Heart left ventricle (tissue), 16 donors: Measurements from ENCODE around the gene MYH13. TPM values are rescaled to one million over a fixed set of nuclear protein-coding genes. Genes with fewer than 3 reads are reported as not detected.

Experiments
- ATAC-seq, 4 donors: fragments of 200-7000 bp; cut with Tn5 transposase; one replicate each; pipeline ENCODE4 v1.9.1; 2020 to 2022; ENCODE audit warnings: moderate library complexity in 4 of 4, mild to moderate bottlenecking in 3 of 4, moderate number of reproducible peaks in 1 of 4
- DNase-seq, 5 donors: peaks; one replicate each; pipeline ENCODE4 v3.0.0-alpha.2; 2020
- H3K27ac ChIP-seq, 12 donors: fragments of 200-600 bp; sonication (generic) in 4 of 12; one replicate each; pipeline versions ENCODE4 v1.5.0 to v1.8.0; 2016 to 2022; ENCODE audit warnings: mild to moderate bottlenecking in 2 of 12
- H3K27me3 ChIP-seq, 9 donors: fragments of 200-600 bp; sonication (generic) in 2 of 9; one replicate each; pipeline versions ENCODE4 v1.5.1 to v1.8.0; 2016 to 2022; ENCODE audit warnings: mild to moderate bottlenecking in 3 of 9
- H3K36me3 ChIP-seq, 9 donors: fragments of 200-600 bp; sonication (generic) in 2 of 9; one replicate each; pipeline versions ENCODE4 v1.5.0 to v1.8.0; 2018 to 2022; ENCODE audit warnings: mild to moderate bottlenecking in 2 of 9
- H3K4me1 ChIP-seq, 12 donors: fragments of 200-600 bp; sonication (generic) in 4 of 12; one replicate each; pipeline versions ENCODE4 v1.5.0 to v1.8.0; 2016 to 2022; ENCODE audit warnings: mild to moderate bottlenecking in 3 of 12
- H3K4me3 ChIP-seq, 12 donors: fragments of 200-600 bp; sonication (generic) in 4 of 12; one replicate each; pipeline versions ENCODE4 v1.5.0 to v1.8.0; 2017 to 2022; ENCODE audit warnings: mild to moderate bottlenecking in 9 of 12, moderate library complexity in 4 of 12
- H3K9me3 ChIP-seq, 12 donors: fragments of 200-600 bp; sonication (generic) in 4 of 12; one replicate each; pipeline versions ENCODE4 v1.5.0 to v1.8.0; 2016 to 2022; ENCODE audit warnings: mild to moderate bottlenecking in 1 of 12
- CTCF ChIP-seq, 12 donors: fragments of 200-600 bp; sonication (generic) in 4 of 12; IDR thresholded peaks; one replicate each; pipeline versions ENCODE4 v1.5.0 to v1.8.0; 2018 to 2022; ENCODE audit warnings: antibody characterized with exemption in 12 of 12, mild to moderate bottlenecking in 5 of 12
- POLR2A ChIP-seq, 2 donors: fragments of 450-650 bp; IDR thresholded peaks; one replicate each; pipeline ENCODE4 v1.6.1; 2017; ENCODE audit warnings: antibody characterized with exemption in 2 of 2, mild to moderate bottlenecking in 2 of 2, moderate library complexity in 2 of 2
- WGBS, 4 donors: extraction: QIAGEN DNeasy Blood & Tissue Kit in 2 of 4; methylation state at CpG; one replicate each; pipeline versions ENCODE4 v1.1.5 to v1.1.7; 2013 to 2018; 5-methylcytosine and 5-hydroxymethylcytosine counted together
- intact Hi-C, 10 donors: fragments of 100-400 bp; cut with DNase I; formaldehyde crosslinking; loops; one replicate each; pipeline versions ENCODE4 v1.11.1 to v1.14.2; 2022
- polyA plus RNA-seq, 2 donors: library from polyadenylated mRNA; stranded (reverse); fragments of 200-250 nt; gene quantifications; one replicate each; pipeline ENCODE4 v1.2.3, GENCODE V29; 2013
- total RNA-seq, 9 donors: library from RNA; depleted of rRNA in 2 of 9; stranded (reverse); fragments of >200 nt in 2 of 9; fragmentation: NEBNext Ultra II Directional in 3 of 9; extraction: Animal tissue kit (Norgen Biotek cat#: 25700) in 3 of 9; gene quantifications; one replicate each; pipeline versions ENCODE4 v1.1.0 to v1.2.4, GENCODE V29; 2016 to 2023
- donor health status: ischemic (EF 13 %, LVEDD 7.1; RV severe dilation, severe dysfunction).
- donor health status: healthy with polysubstance abuse.
- donor health status: DM: no; HTN: yes; CAD: no.
- donor health status: DM: no; HTN: no; CAD: no.
- donor health status: ischemic (EF 25% LVEDD 6.9; RV normal size, moderate dysfunction).
- donor health status: ischemic (EF 25% LVEDD 5.7; RV mildly dilated, moderate dysfunction).
- donor health status: healthy.
- donor health status: DM: yes; HTN: yes; CAD: no.
- donor health status: ischemic (EF 35%, LVEDD 5.7; RV mildly dilated, moderate dysfunction).
- donor health status: nonischemic (EF 11% LVEDD 7.7; RV severe dilation, severe dysfunction).
- donor health status: DM: yes; HTN: yes; CAD: no.
- donor health status: PGD.
- donor health status: ischemic (EF 29% LVEDD 5.4; RV normal size, mild dysfunction).
- donor health status: nonischemic (EF 23%, LVEDD 6.1; RV moderate dilation, normal function).

The MYH13 gene
- total and polyA plus RNA-seq, 11 donors, result 0.01 TPM; not detected in 10

- 58 to 72% (median 68%) methylated on average over 3 of the region's 3 CpGs for WGBS, 4 donors
- Histone ChIP-seq H3K4me3 (no peak overlapping the region), H3K4me1 (peaks cover 0 to 7% (median 0%) of the 10 kb centered on the region in 12 donors), H3K36me3 (no peaks in the 10 kb centered on the region), H3K27ac (no peak overlapping the region), H3K27me3 (no peaks in the 10 kb centered on the region), H3K9me3 (no peaks in the 10 kb centered on the region)
- ATAC-seq, result no peak
- intact Hi-C loops, result no loop called here
- no peak for DNase-seq
- TF ChIP-seq CTCF (IDR thresholded peaks at IDR 0.05) (no peak), POLR2A (IDR thresholded peaks at IDR 0.05) (no peak)
These were observed 44.6 kb upstream of the MYH13 start for GRCh38 chr17:10417431-10417830.

DNA sequence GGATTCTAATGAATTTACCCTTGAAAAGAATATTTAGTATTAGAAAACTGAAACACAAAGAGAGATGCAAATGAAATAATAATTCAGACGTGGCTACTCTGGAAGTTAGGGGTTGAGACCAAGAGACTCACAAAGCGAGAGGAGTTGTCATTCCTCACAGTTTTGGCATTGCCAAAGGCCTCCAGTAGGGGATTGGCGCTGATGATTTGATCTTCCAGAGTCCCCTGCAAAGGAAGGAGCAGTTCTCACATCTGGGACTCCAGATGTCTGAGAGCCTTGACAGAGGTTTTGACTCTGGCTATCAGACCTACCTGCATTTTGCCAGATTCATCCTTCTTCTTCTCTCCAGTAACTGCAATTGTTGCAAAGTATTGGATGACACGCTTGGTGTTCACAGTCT is 42.4 kb upstream of the MYH13 start:
- WGBS, 4 donors, result 74 to 89% (median 80%) methylated on average over 4 of the region's 4 CpGs
- ATAC-seq (no peak), DNase-seq (no peak)
- Histone ChIP-seq H3K4me3 (no peak overlapping the region), H3K36me3 (no peaks in the 10 kb centered on the region), H3K4me1 (peaks cover 0 to 7% (median 0%) of the 10 kb centered on the region in 12 donors), H3K9me3 (no peaks in the 10 kb centered on the region), H3K27ac (no peak overlapping the region), H3K27me3 (no peaks in the 10 kb centered on the region)
- TF ChIP-seq CTCF (IDR thresholded peaks at IDR 0.05), result no peak
- no peak for TF ChIP-seq POLR2A (IDR thresholded peaks at IDR 0.05)
- intact Hi-C loops, result no loop called here

- no peak for TF ChIP-seq POLR2A (IDR thresholded peaks at IDR 0.05)
- TF ChIP-seq CTCF (IDR thresholded peaks at IDR 0.05), result no peak
- DNase-seq (no peak), ATAC-seq (no peak)
- Histone ChIP-seq H3K9me3 (no peaks in the 10 kb centered on the region), H3K27ac (no peak overlapping the region), H3K27me3 (no peaks in the 10 kb centered on the region), H3K4me1 (no peaks in the 10 kb centered on the region), H3K4me3 (no peak overlapping the region), H3K36me3 (no peaks in the 10 kb centered on the region)
- intact Hi-C loops, result no loop called here
These were observed 30.8 kb upstream of the MYH13 start for GRCh38 chr17:10403589-10403988.

GRCh38 chr17:10398352-10398751 is 25.5 kb upstream of the MYH13 start:
- no peaks in the 10 kb centered on the region for H3K9me3 ChIP-seq
- no peak for DNase-seq
- H3K4me1 ChIP-seq, result no peaks in the 10 kb centered on the region
- no peaks in the 10 kb centered on the region for H3K36me3 ChIP-seq
- intact Hi-C loops, result no loop called here
- peaks cover 0 to 6% (median 0%) of the 10 kb centered on the region in 9 donors for H3K27me3 ChIP-seq
- WGBS, 4 donors, result 78 to 89% (median 81%) methylated on average over 9 of the region's 9 CpGs
- ATAC-seq, result no peak
- H3K4me3 ChIP-seq, result no peak overlapping the region
- TF ChIP-seq POLR2A (IDR thresholded peaks at IDR 0.05) (no peak), CTCF (IDR thresholded peaks at IDR 0.05) (no peak)
- no peak overlapping the region for H3K27ac ChIP-seq
